ENCODE measurements around the gene TREX2.

DNA sequence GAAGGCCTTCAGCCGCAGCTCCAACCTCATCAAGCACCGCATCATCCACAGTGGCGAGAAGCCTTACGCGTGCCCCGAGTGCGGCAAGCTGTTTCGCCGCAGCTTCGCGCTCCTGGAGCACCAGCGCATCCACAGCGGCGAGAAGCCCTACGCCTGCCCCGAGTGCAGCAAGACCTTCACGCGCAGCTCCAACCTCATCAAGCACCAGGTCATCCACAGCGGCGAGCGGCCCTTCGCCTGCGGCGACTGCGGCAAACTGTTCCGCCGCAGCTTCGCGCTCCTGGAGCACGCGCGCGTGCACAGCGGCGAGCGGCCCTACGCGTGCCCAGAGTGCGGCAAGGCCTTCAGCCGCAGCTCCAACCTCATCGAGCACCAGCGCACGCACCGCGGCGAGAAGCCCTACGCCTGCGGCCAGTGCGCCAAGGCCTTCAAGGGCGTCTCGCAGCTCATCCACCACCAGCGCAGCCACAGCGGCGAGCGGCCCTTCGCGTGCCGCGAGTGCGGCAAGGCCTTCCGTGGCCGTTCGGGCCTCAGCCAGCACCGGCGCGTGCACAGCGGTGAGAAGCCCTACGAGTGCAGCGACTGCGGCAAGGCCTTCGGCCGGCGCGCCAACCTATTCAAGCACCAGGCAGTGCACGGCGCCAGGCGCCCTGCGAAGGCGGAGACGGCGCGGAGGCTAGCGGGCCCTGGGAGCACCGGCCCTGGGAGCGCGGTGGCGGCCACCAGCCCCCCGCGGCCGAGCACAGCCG, 24.8 kb downstream of the TREX2 start:
- TF ChIP-seq POLR2A (IDR thresholded peaks at IDR 0.05) (no peak), EP300 (IDR thresholded peaks at IDR 0.05) (no peak), POLR2AphosphoS5 (IDR thresholded peaks at IDR 0.05) (no peak)
- TF ChIP-seq, protein P1, sequence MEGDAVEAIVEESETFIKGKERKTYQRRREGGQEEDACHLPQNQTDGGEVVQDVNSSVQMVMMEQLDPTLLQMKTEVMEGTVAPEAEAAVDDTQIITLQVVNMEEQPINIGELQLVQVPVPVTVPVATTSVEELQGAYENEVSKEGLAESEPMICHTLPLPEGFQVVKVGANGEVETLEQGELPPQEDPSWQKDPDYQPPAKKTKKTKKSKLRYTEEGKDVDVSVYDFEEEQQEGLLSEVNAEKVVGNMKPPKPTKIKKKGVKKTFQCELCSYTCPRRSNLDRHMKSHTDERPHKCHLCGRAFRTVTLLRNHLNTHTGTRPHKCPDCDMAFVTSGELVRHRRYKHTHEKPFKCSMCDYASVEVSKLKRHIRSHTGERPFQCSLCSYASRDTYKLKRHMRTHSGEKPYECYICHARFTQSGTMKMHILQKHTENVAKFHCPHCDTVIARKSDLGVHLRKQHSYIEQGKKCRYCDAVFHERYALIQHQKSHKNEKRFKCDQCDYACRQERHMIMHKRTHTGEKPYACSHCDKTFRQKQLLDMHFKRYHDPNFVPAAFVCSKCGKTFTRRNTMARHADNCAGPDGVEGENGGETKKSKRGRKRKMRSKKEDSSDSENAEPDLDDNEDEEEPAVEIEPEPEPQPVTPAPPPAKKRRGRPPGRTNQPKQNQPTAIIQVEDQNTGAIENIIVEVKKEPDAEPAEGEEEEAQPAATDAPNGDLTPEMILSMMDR (IDR thresholded peaks at IDR 0.05), result no peak

All from gastroesophageal sphincter (tissue), 3 donors.